Measurements from ENCODE around the gene SENP1. TPM values are rescaled to one million over a fixed set of nuclear protein-coding genes. Genes with fewer than 3 reads are reported as not detected.
A peak's percentile ranks its signal among the peaks of the same experiment; 100 is the strongest.

Gene SENP1
- total and polyA plus RNA-seq, 2 of the 13 experiments (the other 11 are each of a cell fraction or from before 2014, with no cell fraction given), result 14.0 to 20.2 TPM

DNA sequence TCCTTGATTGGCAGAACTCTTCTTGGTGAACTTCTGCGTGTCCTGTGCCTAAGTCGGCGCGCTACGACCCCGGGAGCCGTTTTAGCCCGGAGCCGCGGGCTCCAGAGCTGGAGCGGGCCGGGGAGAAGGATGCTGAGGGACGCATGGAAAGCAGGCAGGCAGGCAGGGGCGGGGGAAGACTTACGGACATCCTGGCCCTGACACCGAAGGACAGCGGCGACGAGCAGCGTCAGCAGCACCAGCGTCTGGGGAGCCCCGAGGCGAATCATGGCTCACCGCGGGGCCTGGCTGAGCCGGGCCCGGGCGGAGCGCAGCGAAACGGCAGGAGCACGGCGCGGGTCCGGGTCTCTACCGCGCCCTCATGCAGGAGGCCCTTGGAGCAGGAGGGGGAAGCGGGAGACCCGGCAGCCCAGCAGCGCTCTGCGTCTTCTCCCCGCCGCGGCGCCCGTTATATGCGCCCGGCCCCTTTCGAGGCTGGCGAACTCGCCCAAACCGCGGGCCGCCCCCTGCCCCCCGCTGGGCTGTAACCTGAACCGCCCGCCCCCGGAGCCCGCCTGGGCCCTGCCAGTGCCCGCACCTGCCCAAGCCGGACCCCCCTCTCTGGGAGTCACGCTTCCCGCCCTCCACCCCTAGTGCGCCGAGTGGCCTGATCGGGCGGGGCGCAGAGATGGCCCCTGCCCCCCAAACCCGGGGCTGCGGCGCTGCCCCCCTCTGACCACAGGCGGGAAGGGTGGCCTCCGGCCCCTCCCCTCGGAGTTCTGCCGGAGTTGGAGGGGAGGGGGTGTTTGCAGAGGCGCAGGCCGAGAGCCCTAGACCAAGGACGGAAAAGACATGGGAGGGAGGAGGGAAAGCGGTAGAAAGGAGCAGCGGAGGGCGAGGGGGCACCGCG is 101.6 kb downstream of the SENP1 start, which contains the start of gene COL2A1 (continued):
- TF ChIP-seq SP140L (CRISPR knock-in tag; IDR thresholded peaks at IDR 0.05; ENCODE audit: borderline replicate concordance), result no peak
- TF ChIP-seq, protein P1, sequence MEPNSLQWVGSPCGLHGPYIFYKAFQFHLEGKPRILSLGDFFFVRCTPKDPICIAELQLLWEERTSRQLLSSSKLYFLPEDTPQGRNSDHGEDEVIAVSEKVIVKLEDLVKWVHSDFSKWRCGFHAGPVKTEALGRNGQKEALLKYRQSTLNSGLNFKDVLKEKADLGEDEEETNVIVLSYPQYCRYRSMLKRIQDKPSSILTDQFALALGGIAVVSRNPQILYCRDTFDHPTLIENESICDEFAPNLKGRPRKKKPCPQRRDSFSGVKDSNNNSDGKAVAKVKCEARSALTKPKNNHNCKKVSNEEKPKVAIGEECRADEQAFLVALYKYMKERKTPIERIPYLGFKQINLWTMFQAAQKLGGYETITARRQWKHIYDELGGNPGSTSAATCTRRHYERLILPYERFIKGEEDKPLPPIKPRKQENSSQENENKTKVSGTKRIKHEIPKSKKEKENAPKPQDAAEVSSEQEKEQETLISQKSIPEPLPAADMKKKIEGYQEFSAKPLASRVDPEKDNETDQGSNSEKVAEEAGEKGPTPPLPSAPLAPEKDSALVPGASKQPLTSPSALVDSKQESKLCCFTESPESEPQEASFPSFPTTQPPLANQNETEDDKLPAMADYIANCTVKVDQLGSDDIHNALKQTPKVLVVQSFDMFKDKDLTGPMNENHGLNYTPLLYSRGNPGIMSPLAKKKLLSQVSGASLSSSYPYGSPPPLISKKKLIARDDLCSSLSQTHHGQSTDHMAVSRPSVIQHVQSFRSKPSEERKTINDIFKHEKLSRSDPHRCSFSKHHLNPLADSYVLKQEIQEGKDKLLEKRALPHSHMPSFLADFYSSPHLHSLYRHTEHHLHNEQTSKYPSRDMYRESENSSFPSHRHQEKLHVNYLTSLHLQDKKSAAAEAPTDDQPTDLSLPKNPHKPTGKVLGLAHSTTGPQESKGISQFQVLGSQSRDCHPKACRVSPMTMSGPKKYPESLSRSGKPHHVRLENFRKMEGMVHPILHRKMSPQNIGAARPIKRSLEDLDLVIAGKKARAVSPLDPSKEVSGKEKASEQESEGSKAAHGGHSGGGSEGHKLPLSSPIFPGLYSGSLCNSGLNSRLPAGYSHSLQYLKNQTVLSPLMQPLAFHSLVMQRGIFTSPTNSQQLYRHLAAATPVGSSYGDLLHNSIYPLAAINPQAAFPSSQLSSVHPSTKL (CRISPR knock-in tag; IDR thresholded peaks at IDR 0.05), result peak; percentile 16; the same call in 1 of the 2 replicates
- TF ChIP-seq, protein P2, sequence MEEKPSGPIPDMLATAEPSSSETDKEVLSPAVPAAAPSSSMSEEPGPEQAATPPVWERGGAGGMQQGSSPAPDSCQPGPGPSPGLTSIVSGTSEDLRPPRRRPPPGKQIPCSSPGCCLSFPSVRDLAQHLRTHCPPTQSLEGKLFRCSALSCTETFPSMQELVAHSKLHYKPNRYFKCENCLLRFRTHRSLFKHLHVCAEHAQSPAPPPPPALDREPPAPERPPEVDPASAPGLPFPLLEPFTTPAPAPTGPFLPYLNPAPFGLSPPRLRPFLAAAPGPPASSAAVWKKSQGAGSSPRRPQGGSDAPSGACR (CRISPR knock-in tag; IDR thresholded peaks at IDR 0.05), result peak; percentile 28; the same call in 1 of the 2 replicates
- no peak for TF ChIP-seq ZKSCAN1 (IDR thresholded peaks at IDR 0.05; ENCODE audit: low read length)
- peak; percentile 42; the same call in 1 of the 2 replicates for TF ChIP-seq ZFP90 (CRISPR knock-in tag; IDR thresholded peaks at IDR 0.05; ENCODE audit: borderline replicate concordance)
- no peak for TF ChIP-seq EHMT2 (IDR thresholded peaks at IDR 0.05; ENCODE audit: borderline replicate concordance, low read depth, low read length)
- no peak for TF ChIP-seq ATF7 (IDR thresholded peaks at IDR 0.05)
- TF ChIP-seq ATF7 (CRISPR knock-in tag; IDR thresholded peaks at IDR 0.05), result no peak
- TF ChIP-seq, protein P3, sequence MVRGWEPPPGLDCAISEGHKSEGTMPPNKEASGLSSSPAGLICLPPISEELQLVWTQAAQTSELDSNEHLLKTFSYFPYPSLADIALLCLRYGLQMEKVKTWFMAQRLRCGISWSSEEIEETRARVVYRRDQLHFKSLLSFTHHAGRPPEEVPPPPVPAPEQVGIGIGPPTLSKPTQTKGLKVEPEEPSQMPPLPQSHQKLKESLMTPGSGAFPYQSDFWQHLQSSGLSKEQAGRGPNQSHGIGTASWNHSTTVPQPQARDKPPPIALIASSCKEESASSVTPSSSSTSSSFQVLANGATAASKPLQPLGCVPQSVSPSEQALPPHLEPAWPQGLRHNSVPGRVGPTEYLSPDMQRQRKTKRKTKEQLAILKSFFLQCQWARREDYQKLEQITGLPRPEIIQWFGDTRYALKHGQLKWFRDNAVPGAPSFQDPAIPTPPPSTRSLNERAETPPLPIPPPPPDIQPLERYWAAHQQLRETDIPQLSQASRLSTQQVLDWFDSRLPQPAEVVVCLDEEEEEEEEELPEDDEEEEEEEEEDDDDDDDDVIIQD (CRISPR knock-in tag; IDR thresholded peaks at IDR 0.05; ENCODE audit: low read depth), result no peak
- TF ChIP-seq, protein P4, sequence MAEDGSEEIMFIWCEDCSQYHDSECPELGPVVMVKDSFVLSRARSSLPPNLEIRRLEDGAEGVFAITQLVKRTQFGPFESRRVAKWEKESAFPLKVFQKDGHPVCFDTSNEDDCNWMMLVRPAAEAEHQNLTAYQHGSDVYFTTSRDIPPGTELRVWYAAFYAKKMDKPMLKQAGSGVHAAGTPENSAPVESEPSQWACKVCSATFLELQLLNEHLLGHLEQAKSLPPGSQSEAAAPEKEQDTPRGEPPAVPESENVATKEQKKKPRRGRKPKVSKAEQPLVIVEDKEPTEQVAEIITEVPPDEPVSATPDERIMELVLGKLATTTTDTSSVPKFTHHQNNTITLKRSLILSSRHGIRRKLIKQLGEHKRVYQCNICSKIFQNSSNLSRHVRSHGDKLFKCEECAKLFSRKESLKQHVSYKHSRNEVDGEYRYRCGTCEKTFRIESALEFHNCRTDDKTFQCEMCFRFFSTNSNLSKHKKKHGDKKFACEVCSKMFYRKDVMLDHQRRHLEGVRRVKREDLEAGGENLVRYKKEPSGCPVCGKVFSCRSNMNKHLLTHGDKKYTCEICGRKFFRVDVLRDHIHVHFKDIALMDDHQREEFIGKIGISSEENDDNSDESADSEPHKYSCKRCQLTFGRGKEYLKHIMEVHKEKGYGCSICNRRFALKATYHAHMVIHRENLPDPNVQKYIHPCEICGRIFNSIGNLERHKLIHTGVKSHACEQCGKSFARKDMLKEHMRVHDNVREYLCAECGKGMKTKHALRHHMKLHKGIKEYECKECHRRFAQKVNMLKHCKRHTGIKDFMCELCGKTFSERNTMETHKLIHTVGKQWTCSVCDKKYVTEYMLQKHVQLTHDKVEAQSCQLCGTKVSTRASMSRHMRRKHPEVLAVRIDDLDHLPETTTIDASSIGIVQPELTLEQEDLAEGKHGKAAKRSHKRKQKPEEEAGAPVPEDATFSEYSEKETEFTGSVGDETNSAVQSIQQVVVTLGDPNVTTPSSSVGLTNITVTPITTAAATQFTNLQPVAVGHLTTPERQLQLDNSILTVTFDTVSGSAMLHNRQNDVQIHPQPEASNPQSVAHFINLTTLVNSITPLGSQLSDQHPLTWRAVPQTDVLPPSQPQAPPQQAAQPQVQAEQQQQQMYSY (CRISPR knock-in tag; IDR thresholded peaks at IDR 0.05), result no peak
- no peak for TF ChIP-seq ATF1 (CRISPR knock-in tag; IDR thresholded peaks at IDR 0.05)
- TF ChIP-seq ZNF296 (CRISPR knock-in tag; conservative IDR thresholded peaks at IDR 0.05), result no peak
- peak; percentile 53 for TF ChIP-seq SP4 (CRISPR knock-in tag; IDR thresholded peaks at IDR 0.05)
- no peak for TF ChIP-seq NONO (IDR thresholded peaks at IDR 0.05)
- TF ChIP-seq NONO (CRISPR knock-in tag; conservative IDR thresholded peaks at IDR 0.05), result 0 out of 2 replicates have a peak, but pooled peaks have one; percentile 28
- TF ChIP-seq, protein P5, sequence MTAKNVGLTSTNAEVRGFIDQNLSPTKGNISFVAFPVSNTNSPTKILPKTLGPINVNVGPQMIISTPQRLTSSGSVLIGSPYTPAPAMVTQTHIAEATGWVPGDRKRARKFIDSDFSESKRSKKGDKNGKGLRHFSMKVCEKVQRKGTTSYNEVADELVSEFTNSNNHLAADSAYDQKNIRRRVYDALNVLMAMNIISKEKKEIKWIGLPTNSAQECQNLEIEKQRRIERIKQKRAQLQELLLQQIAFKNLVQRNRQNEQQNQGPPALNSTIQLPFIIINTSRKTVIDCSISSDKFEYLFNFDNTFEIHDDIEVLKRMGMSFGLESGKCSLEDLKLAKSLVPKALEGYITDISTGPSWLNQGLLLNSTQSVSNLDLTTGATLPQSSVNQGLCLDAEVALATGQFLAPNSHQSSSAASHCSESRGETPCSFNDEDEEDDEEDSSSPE (CRISPR knock-in tag; IDR thresholded peaks at IDR 0.05), result peak; percentile 57
- TF ChIP-seq ISL2 (CRISPR knock-in tag; IDR thresholded peaks at IDR 0.05), result 0 out of 2 replicates have a peak, but pooled peaks have one; percentile 24

All from HepG2 (cell line).